Esophagus muscularis mucosa (tissue), 4 donors: Measurements from ENCODE around the gene GSTCD. TPM values are rescaled to one million over a fixed set of nuclear protein-coding genes. Genes with fewer than 3 reads are reported as not detected.

ENCODE experiments used
- DNase-seq: peaks from one replicate; pipeline ENCODE4 v3.0.0-alpha.2; 2017; ENCODE audit errors: extremely low spot score
- H3K27ac ChIP-seq, 4 donors: fragments of 200-600 bp; sonication (generic); replicated peaks in 1 of 4; 1 replicate in 3 of 4; 2 replicates in 1 of 4; pipeline ENCODE4 v1.5.1; 2016 to 2019; ENCODE audit warnings: mild to moderate bottlenecking in 1 of 4
- H3K27me3 ChIP-seq, 4 donors: fragments of 200-600 bp; sonication (generic); one replicate each; pipeline versions ENCODE4 v1.5.1 to v1.6.0; 2016 to 2019
- H3K36me3 ChIP-seq, 4 donors: fragments of 200-600 bp; sonication (generic); one replicate each; pipeline ENCODE4 v1.5.1; 2016 to 2019
- H3K4me1 ChIP-seq, 4 donors: fragments of 200-600 bp; sonication (generic); one replicate each; pipeline ENCODE4 v1.5.1; 2016 to 2019
- H3K4me3 ChIP-seq, 4 donors: fragments of 200-600 bp; sonication (generic); 1 replicate in 2 of 4; 2 replicates in 2 of 4; pipeline ENCODE4 v1.5.1; 2016 to 2019; ENCODE audit warnings: mild to moderate bottlenecking in 4 of 4, moderate library complexity in 1 of 4
- H3K9me3 ChIP-seq, 4 donors: fragments of 200-600 bp; sonication (generic); 1 replicate in 3 of 4; 2 replicates in 1 of 4; pipeline ENCODE4 v1.5.1; 2016 to 2019
- EP300 ChIP-seq: sonication (generic); formaldehyde crosslinking; IDR thresholded peaks from one replicate; pipeline ENCODE4 v1.6.1; 2017; ENCODE audit warnings: antibody characterized with exemption
- POLR2A ChIP-seq: fragments of 450-650 bp; IDR thresholded peaks from one replicate; pipeline ENCODE4 v1.6.1; 2017; ENCODE audit warnings: antibody characterized with exemption, moderate library complexity, mild to moderate bottlenecking, low read depth
- POLR2AphosphoS5 ChIP-seq, 2 donors: sonication (generic); formaldehyde crosslinking; IDR thresholded peaks; one replicate each; pipeline ENCODE4 v1.6.1; 2017; ENCODE audit warnings: antibody characterized with exemption in 2 of 2
- WGBS: methylation state at CpG from one replicate; pipeline ENCODE4 v1.1.5; 2018; 5-methylcytosine and 5-hydroxymethylcytosine counted together
- intact Hi-C: fragments of 100-400 bp; cut with DNase I; formaldehyde crosslinking; loops from one replicate; pipeline ENCODE4 v1.15.1; 2023
- total RNA-seq, 4 donors: library from RNA; depleted of rRNA; stranded (reverse); fragments of >200 nt; gene quantifications; one replicate each; pipeline versions ENCODE4 v1.1.0 to v1.2.1, GENCODE V29; 2016
- TF ChIP-seq, protein P1 (sequence below), 3 experiments: fragments of 200-600 bp in 2 of 3; fragments of 450-650 bp in 1 of 3; sonication (generic) in 2 of 3; IDR thresholded peaks; one replicate each; pipeline ENCODE4 v1.5.1; 2017 to 2019; ENCODE audit warnings: antibody characterized with exemption in 3 of 3, mild to moderate bottlenecking in 2 of 3, moderate library complexity in 1 of 3

The GSTCD gene
- total RNA-seq, 4 donors from 2014 or later = 5.2 to 14.5 (median 8.1) TPM

DNA sequence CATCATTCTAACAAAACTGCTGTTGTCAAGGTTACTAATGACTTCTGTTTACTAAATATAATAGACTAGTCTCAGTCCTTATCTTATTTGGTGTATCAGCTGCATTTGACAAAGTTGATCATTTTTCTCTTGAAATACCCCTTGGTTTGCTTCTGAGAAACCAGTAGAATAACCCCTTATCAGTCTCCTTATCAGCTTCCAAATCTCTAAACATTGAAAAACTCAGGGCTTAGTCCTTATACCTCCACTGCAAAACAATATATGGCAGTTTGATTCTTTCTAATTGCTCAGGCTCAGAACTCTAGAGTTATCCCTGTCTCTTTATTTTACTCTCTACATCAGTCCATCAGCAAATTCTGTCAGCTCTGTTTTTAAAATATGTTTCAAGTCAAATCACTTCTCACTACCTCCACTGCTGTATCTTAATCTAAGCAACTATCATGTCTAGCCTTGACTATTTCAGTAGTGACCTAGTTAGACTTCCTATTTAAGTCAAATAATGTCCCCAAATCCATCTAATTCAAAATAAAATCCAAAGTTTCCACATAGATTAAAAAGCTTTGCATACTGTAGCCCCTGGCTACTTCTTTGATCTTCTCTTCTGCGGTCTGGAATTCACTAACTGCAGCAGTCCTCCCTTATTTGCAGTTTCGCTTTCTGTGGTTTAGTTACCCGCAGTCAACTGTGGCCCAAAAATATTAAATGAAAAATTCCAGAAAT lies 99.6 kb downstream of the GSTCD start:
- DNase-seq = no peak
- Histone ChIP-seq H3K9me3 (no peaks in the 10 kb centered on the region), H3K36me3 (no peaks in the 10 kb centered on the region), H3K4me3 (peak overlapping the region; percentile 32 to 52 (median 43)), H3K27ac (peak overlapping the region; percentile 63 to 73 (median 70)), H3K4me1 (peaks cover 0 to 31% (median 26%) of the 10 kb centered on the region in 4 donors), H3K27me3 (no peaks in the 10 kb centered on the region)
- TF ChIP-seq POLR2AphosphoS5 (IDR thresholded peaks at IDR 0.05) (no peak), POLR2A (no peak)
- intact Hi-C loops = no loop called here
- whole genome bisulfite sequencing = 39% methylated on average over 3 of the region's 3 CpGs

GRCh38 chr4:105808750-105809041 lies 100.1 kb downstream of the GSTCD start:
- WGBS = 27% methylated on average over 3 of the region's 3 CpGs
- Histone ChIP-seq H3K36me3 (no peaks in the 10 kb centered on the region), H3K4me1 (peaks cover 0 to 31% (median 26%) of the 10 kb centered on the region in 4 donors), H3K9me3 (no peaks in the 10 kb centered on the region), H3K27ac (peak overlapping the region; percentile 63 to 73 (median 70)), H3K27me3 (no peaks in the 10 kb centered on the region), H3K4me3 (peak overlapping the region; percentile 32 to 52 (median 43))
- intact Hi-C loops = no loop called here
- TF ChIP-seq POLR2A (no peak), POLR2AphosphoS5 (IDR thresholded peaks at IDR 0.05) (peak in 1 of 2 donors; percentile 24), EP300 (no peak)
- TF ChIP-seq, protein P1, sequence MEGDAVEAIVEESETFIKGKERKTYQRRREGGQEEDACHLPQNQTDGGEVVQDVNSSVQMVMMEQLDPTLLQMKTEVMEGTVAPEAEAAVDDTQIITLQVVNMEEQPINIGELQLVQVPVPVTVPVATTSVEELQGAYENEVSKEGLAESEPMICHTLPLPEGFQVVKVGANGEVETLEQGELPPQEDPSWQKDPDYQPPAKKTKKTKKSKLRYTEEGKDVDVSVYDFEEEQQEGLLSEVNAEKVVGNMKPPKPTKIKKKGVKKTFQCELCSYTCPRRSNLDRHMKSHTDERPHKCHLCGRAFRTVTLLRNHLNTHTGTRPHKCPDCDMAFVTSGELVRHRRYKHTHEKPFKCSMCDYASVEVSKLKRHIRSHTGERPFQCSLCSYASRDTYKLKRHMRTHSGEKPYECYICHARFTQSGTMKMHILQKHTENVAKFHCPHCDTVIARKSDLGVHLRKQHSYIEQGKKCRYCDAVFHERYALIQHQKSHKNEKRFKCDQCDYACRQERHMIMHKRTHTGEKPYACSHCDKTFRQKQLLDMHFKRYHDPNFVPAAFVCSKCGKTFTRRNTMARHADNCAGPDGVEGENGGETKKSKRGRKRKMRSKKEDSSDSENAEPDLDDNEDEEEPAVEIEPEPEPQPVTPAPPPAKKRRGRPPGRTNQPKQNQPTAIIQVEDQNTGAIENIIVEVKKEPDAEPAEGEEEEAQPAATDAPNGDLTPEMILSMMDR (IDR thresholded peaks at IDR 0.05) = no peak
- DNase-seq = no peak

- intact Hi-C loops = no loop called here
- no peak for TF ChIP-seq POLR2AphosphoS5 (IDR thresholded peaks at IDR 0.05)
- TF ChIP-seq EP300 = no peak
- no peak for TF ChIP-seq POLR2A
- TF ChIP-seq, protein P1 (IDR thresholded peaks at IDR 0.05) = no peak
Measured at GRCh38 chr4:105815701-105816100, 107.1 kb downstream of the GSTCD start.

DNA sequence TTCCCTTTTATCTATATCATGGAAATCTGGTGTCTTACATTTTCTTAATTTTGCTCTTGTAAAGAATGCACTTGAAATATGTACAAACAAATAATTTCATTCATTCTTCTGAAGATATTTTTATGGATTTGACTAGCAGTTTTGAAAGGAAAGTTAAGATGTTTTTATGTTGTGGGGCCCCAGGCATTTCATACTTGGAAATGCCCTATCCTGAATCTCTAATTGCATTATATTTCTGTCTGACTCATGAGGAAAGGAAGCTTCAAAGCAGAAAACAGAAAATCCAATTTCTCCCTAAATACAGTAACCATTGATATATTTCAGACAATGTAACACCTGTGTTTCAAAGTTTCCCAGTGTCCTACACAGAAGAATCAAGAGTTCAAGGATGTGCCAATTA lies 113.5 kb downstream of the GSTCD start:
- DNase-seq = no peak
- Histone ChIP-seq H3K4me1 (peaks cover 0 to 10% (median 4%) of the 10 kb centered on the region in 4 donors), H3K36me3 (no peaks in the 10 kb centered on the region), H3K9me3 (no peaks in the 10 kb centered on the region), H3K27ac (no peak overlapping the region), H3K4me3 (no peak overlapping the region), H3K27me3 (no peaks in the 10 kb centered on the region)
- intact Hi-C loops = loop anchor here (5.0 kb wide), 1 partner anchor 70 kb away; no protein-coding TSS in a partner anchor
- TF ChIP-seq, protein P1 (IDR thresholded peaks at IDR 0.05) = no peak
- TF ChIP-seq POLR2AphosphoS5 (IDR thresholded peaks at IDR 0.05) (no peak), EP300 (no peak), POLR2A (no peak)

More at GRCh38 chr4:105815701-105816100, 107.1 kb downstream of the GSTCD start:
- H3K36me3 ChIP-seq = no peaks in the 10 kb centered on the region
- 83% methylated on average over 1 of the region's 1 CpG for WGBS
- H3K27ac ChIP-seq = no peak overlapping the region
- no peak overlapping the region for H3K4me3 ChIP-seq
- H3K4me1 ChIP-seq = peaks cover 3 to 11% (median 7%) of the 10 kb centered on the region in 4 donors
- no peaks in the 10 kb centered on the region for H3K27me3 ChIP-seq
- H3K9me3 ChIP-seq = no peaks in the 10 kb centered on the region
- DNase-seq = no peak

- whole genome bisulfite sequencing = 96% methylated on average over 2 of the region's 2 CpGs
- Histone ChIP-seq H3K27ac (no peak overlapping the region), H3K36me3 (no peaks in the 10 kb centered on the region), H3K4me3 (no peak overlapping the region), H3K9me3 (no peaks in the 10 kb centered on the region), H3K4me1 (no peaks in the 10 kb centered on the region), H3K27me3 (no peaks in the 10 kb centered on the region)
- TF ChIP-seq, protein P1 (IDR thresholded peaks at IDR 0.05) = no peak
- TF ChIP-seq POLR2AphosphoS5 (IDR thresholded peaks at IDR 0.05) = no peak
- no peak for TF ChIP-seq EP300
- no peak for TF ChIP-seq POLR2A
- no peak for DNase-seq
- intact Hi-C loops = no loop called here
Measured at GRCh38 chr4:105828074-105828473, 119.5 kb downstream of the GSTCD start.
